ENCODE results near the gene STAT2.

DNA sequence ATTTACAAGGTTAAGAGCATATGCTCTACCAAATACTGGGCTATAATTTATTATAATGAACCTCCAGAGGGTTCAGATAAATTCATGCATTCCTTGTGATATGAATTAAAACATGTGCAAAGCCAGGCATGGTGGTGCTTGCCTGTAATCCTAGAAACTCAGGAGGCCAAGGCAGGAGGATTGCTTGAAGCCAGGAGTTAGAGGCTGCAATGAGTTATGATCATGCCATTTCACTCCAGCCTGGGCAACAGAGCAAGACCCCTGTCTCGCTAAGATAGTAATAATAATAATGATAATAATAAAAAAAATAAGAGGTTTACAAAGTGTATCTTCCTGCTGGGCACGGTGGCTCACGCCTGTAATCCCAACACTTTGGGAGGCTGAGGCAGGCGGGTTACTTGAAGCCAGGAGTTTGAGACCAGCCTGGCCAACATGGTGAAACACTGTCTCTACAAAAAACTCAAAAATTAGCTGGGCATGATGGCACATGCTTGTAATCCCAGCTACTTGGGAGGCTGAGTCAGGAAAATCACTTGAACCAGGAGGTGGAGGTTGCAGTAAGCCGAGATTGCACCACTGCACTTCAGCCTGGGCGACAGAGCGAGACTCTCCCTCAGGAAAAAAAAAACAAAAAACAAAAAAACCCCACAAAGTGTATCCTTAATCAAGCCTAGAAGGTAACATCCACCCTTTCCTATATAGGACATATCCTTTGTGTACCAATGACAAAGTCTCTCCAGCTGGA is 52.5 kb downstream of the STAT2 start:
- TF ChIP-seq, protein P1, sequence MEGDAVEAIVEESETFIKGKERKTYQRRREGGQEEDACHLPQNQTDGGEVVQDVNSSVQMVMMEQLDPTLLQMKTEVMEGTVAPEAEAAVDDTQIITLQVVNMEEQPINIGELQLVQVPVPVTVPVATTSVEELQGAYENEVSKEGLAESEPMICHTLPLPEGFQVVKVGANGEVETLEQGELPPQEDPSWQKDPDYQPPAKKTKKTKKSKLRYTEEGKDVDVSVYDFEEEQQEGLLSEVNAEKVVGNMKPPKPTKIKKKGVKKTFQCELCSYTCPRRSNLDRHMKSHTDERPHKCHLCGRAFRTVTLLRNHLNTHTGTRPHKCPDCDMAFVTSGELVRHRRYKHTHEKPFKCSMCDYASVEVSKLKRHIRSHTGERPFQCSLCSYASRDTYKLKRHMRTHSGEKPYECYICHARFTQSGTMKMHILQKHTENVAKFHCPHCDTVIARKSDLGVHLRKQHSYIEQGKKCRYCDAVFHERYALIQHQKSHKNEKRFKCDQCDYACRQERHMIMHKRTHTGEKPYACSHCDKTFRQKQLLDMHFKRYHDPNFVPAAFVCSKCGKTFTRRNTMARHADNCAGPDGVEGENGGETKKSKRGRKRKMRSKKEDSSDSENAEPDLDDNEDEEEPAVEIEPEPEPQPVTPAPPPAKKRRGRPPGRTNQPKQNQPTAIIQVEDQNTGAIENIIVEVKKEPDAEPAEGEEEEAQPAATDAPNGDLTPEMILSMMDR (CRISPR knock-in tag; IDR thresholded peaks at IDR 0.05) = no peak
- TF ChIP-seq EZH2 (conservative IDR thresholded peaks at IDR 0.05; ENCODE audit: low read depth, low read length) (no peak), SUZ12 (IDR thresholded peaks at IDR 0.05; ENCODE audit: low read depth, low read length) (no peak), SAP130 (CRISPR knock-in tag; IDR thresholded peaks at IDR 0.05; ENCODE audit: low read depth) (no peak), ZNF558 (CRISPR knock-in tag; IDR thresholded peaks at IDR 0.05; ENCODE audit: borderline replicate concordance) (no peak), FOXP1 (IDR thresholded peaks at IDR 0.05) (no peak), FOXP1 (CRISPR knock-in tag; IDR thresholded peaks at IDR 0.05) (no peak), SP1 (IDR thresholded peaks at IDR 0.05) (no peak), SP1 (CRISPR knock-in tag; IDR thresholded peaks at IDR 0.05) (no peak)
- TF ChIP-seq, protein P2, sequence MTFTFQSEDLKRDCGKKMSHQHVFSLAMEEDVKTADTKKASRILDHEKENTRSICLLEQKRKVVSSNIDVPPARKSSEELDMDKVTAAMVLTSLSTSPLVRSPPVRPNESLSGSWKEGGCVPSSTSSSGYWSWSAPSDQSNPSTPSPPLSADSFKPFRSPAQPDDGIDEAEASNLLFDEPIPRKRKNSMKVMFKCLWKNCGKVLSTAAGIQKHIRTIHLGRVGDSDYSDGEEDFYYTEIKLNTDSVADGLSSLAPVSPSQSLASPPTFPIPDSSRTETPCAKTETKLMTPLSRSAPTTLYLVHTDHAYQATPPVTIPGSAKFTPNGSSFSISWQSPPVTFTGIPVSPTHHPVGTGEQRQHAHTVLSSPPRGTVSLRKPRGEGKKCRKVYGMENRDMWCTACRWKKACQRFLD (CRISPR knock-in tag; IDR thresholded peaks at IDR 0.05; ENCODE audit: borderline replicate concordance) = no peak
- TF ChIP-seq, protein P3, sequence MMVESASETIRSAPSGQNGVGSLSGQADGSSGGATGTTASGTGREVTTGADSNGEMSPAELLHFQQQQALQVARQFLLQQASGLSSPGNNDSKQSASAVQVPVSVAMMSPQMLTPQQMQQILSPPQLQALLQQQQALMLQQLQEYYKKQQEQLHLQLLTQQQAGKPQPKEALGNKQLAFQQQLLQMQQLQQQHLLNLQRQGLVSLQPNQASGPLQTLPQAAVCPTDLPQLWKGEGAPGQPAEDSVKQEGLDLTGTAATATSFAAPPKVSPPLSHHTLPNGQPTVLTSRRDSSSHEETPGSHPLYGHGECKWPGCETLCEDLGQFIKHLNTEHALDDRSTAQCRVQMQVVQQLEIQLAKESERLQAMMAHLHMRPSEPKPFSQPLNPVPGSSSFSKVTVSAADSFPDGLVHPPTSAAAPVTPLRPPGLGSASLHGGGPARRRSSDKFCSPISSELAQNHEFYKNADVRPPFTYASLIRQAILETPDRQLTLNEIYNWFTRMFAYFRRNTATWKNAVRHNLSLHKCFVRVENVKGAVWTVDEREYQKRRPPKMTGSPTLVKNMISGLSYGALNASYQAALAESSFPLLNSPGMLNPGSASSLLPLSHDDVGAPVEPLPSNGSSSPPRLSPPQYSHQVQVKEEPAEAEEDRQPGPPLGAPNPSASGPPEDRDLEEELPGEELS (CRISPR knock-in tag; IDR thresholded peaks at IDR 0.05) = no peak
